GM19463 (cell line): ENCODE results near the gene PAQR8.

Experiments used
- ATAC-seq: cut with Tn5 transposase; IDR thresholded peaks from one replicate; pipeline ENCODE4 v1.9.1; 2021; ENCODE audit warnings: mild to moderate bottlenecking, moderate library complexity; ENCODE audit not compliant: unreplicated experiment

The PAQR8 gene

GRCh38 chr6:52361945-52362442 is at the start of gene PAQR8:
Gene PAQR8 (plus strand): TSS chr6:52362151. CDS start chr6:52403214, 41,063 bp downstream.
- peak; percentile 90 for ATAC-seq

GRCh38 chr6:52312461-52312860 is 49.5 kb upstream of the PAQR8 start:
- no peak for ATAC-seq

- ATAC-seq: no peak
These were observed 47.2 kb upstream of the PAQR8 start for GRCh38 chr6:52314752-52315151.

- ATAC-seq: no peak
These were observed 44.7 kb upstream of the PAQR8 start for GRCh38 chr6:52317211-52317610.

GRCh38 chr6:52317841-52318581 is 43.9 kb upstream of the PAQR8 start:
- ATAC-seq: peak; percentile 97

- ATAC-seq: no peak
These were observed 37.8 kb upstream of the PAQR8 start for GRCh38 chr6:52324189-52324588.

GRCh38 chr6:52325695-52326471 is 36.1 kb upstream of the PAQR8 start:
- no peak for ATAC-seq

GRCh38 chr6:52326540-52327364 is 35.2 kb upstream of the PAQR8 start:
- no peak for ATAC-seq

- no peak for ATAC-seq
These were observed 33.7 kb upstream of the PAQR8 start for GRCh38 chr6:52328303-52328662.

GRCh38 chr6:52328729-52329128 is 33.2 kb upstream of the PAQR8 start:
- no peak for ATAC-seq

GRCh38 chr6:52330470-52330869 is 31.5 kb upstream of the PAQR8 start:
- no peak for ATAC-seq

- no peak for ATAC-seq
These were observed 30.0 kb upstream of the PAQR8 start for GRCh38 chr6:52331793-52332457.

GRCh38 chr6:52333840-52334200 is 28.1 kb upstream of the PAQR8 start:
- no peak for ATAC-seq

GRCh38 chr6:52335576-52335975 is 26.4 kb upstream of the PAQR8 start:
- no peak for ATAC-seq

GRCh38 chr6:52336919-52337561 is 24.9 kb upstream of the PAQR8 start:
- no peak for ATAC-seq

- peak; percentile 86 for ATAC-seq
These were observed 24.2 kb upstream of the PAQR8 start for GRCh38 chr6:52337633-52338290.

GRCh38 chr6:52340603-52340880 is 21.4 kb upstream of the PAQR8 start:
- no peak for ATAC-seq

GRCh38 chr6:52341561-52342260 is 20.2 kb upstream of the PAQR8 start:
- no peak for ATAC-seq

- ATAC-seq: no peak
These were observed 16.6 kb upstream of the PAQR8 start for GRCh38 chr6:52345311-52345710.
